Osteoblast (primary cell): Measurements from ENCODE around the gene KRTAP16-1. TPM values are rescaled to one million over a fixed set of nuclear protein-coding genes. Genes with fewer than 3 reads are reported as not detected.
A peak's percentile ranks its signal among the peaks of the same experiment; 100 is the strongest.
"Not testable (repeated sequence)": the region's sequence is repeated elsewhere in the genome, so short reads cannot be mapped to it uniquely, and the experiment has no call there.

Experiments used
- DNase-seq: peaks from one replicate; pipeline ENCODE4 v3.0.0; 2011; ENCODE audit warnings: low spot score, mixed read lengths; ENCODE audit not compliant: insufficient read length; ENCODE audit errors: missing footprints
- H2AFZ ChIP-seq: 2 replicates; pipeline ENCODE4 v1.6.0; 2011; ENCODE audit warnings: mild to moderate bottlenecking, low read length
- H3K27ac ChIP-seq: 2 replicates; pipeline ENCODE4 v1.5.1; 2011; ENCODE audit warnings: mild to moderate bottlenecking, low read depth, low read length, moderate library complexity
- H3K27me3 ChIP-seq: 2 replicates; pipeline ENCODE4 v1.6.0; 2012; ENCODE audit warnings: mild to moderate bottlenecking, control low read depth, inconsistent platforms, low read length, moderate library complexity; ENCODE audit not compliant: insufficient read depth
- H3K36me3 ChIP-seq: 2 replicates; pipeline ENCODE4 v1.5.1; 2011; ENCODE audit warnings: mild to moderate bottlenecking, low read length, control low read depth, moderate library complexity; ENCODE audit not compliant: insufficient read depth
- H3K4me1 ChIP-seq: 2 replicates; pipeline ENCODE4 v1.5.1; 2011; ENCODE audit warnings: mild to moderate bottlenecking, low read length, control low read depth, moderate library complexity; ENCODE audit not compliant: insufficient read depth
- H3K4me2 ChIP-seq: 2 replicates; pipeline ENCODE4 v1.6.0; 2011; ENCODE audit warnings: mild to moderate bottlenecking, low read length; ENCODE audit not compliant: insufficient read depth
- H3K4me3 ChIP-seq: fragments of 200-600 bp; sonication (generic); 3 replicates; pipeline ENCODE4 v1.5.1; 2012; ENCODE audit warnings: mild to moderate bottlenecking, low read length, inconsistent platforms; ENCODE audit not compliant: insufficient read depth
- H3K79me2 ChIP-seq: 2 replicates; pipeline ENCODE4 v1.6.0; 2012; ENCODE audit warnings: mild to moderate bottlenecking, low read length, control low read depth, inconsistent platforms; ENCODE audit not compliant: insufficient read depth
- H3K9me3 ChIP-seq: 2 replicates; pipeline ENCODE4 v1.5.1; 2011; ENCODE audit warnings: low read depth, low read length, control low read depth
- H4K20me1 ChIP-seq: 2 replicates; pipeline ENCODE4 v1.6.0; 2012; ENCODE audit warnings: mild to moderate bottlenecking, low read length, control low read depth; ENCODE audit not compliant: insufficient read depth
- total RNA-seq: library from RNA; depleted of rRNA; stranded (reverse); fragments of >200 nt; gene quantifications from 2 replicates; pipeline ENCODE4 v1.2.3, GENCODE V29; 2012
- TF ChIP-seq, protein P1 (sequence below): IDR thresholded peaks from 2 replicates; pipeline ENCODE4 v1.5.1; 2011; ENCODE audit warnings: mild to moderate bottlenecking, low read depth, low read length, moderate library complexity; ENCODE audit errors: extremely low read depth

The KRTAP16-1 gene
- total RNA-seq, 1 donor, result not detected

DNA sequence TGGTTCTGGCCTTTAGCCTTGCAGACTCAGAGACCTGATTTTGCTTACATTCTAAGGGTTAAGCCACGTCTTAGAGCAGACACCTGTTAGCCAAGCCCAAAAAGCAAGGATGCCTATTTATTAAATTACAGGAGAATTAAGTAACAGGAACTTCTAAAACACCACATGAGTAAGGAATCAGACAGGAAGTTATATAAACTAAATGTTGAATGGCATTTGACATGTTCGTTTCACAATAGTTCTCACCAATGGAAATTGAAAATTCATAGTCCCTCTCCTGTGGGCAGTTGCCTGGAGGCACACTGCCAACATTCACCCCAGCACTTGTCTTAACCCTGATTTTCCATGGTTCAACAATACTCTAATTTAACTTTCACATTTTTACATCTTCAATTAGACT, 24.6 kb downstream of the KRTAP16-1 start:
- no peak overlapping the region for H3K27ac ChIP-seq
- H3K36me3 ChIP-seq, result no peaks in the 10 kb centered on the region
- H3K4me3 ChIP-seq, result no peak overlapping the region
- no peaks in the 10 kb centered on the region for H3K79me2 ChIP-seq
- no peaks in the 10 kb centered on the region for H4K20me1 ChIP-seq
- no peaks in the 10 kb centered on the region for H3K27me3 ChIP-seq
- TF ChIP-seq, protein P1, sequence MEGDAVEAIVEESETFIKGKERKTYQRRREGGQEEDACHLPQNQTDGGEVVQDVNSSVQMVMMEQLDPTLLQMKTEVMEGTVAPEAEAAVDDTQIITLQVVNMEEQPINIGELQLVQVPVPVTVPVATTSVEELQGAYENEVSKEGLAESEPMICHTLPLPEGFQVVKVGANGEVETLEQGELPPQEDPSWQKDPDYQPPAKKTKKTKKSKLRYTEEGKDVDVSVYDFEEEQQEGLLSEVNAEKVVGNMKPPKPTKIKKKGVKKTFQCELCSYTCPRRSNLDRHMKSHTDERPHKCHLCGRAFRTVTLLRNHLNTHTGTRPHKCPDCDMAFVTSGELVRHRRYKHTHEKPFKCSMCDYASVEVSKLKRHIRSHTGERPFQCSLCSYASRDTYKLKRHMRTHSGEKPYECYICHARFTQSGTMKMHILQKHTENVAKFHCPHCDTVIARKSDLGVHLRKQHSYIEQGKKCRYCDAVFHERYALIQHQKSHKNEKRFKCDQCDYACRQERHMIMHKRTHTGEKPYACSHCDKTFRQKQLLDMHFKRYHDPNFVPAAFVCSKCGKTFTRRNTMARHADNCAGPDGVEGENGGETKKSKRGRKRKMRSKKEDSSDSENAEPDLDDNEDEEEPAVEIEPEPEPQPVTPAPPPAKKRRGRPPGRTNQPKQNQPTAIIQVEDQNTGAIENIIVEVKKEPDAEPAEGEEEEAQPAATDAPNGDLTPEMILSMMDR, result no peak
- H3K9me3 ChIP-seq, result no peaks in the 10 kb centered on the region
- H3K4me1 ChIP-seq, result no peaks in the 10 kb centered on the region
- no peak for DNase-seq
- H2AFZ ChIP-seq, result no peak overlapping the region
- H3K4me2 ChIP-seq, result no peak overlapping the region

DNA sequence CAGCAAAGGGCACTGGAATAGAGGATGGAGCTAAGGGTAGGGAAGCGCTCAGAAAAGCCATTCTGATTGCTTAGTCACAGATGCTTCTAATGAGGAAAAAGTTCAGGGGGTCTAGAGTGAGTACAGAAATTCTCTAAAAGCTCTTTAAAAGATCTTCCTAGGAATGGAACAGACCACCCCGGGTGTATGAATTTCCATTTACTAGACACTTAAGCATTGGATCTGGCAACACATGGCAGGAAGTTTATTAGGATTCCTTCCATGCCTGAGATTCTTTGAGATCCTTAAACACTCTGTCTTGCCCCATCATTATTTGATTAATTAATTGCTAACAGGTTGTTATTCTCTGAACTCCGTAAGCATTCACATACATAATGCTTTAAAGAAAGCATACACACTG, 25.1 kb downstream of the KRTAP16-1 start:
- DNase-seq, result no peak
- Histone ChIP-seq H2AFZ (no peak overlapping the region), H3K36me3 (no peaks in the 10 kb centered on the region), H3K9me3 (no peaks in the 10 kb centered on the region), H3K4me3 (no peak overlapping the region), H3K4me2 (no peak overlapping the region), H3K27me3 (no peaks in the 10 kb centered on the region), H3K79me2 (no peaks in the 10 kb centered on the region), H3K27ac (no peak overlapping the region), H4K20me1 (no peaks in the 10 kb centered on the region), H3K4me1 (no peaks in the 10 kb centered on the region)
- TF ChIP-seq, protein P1, result no peak

DNA sequence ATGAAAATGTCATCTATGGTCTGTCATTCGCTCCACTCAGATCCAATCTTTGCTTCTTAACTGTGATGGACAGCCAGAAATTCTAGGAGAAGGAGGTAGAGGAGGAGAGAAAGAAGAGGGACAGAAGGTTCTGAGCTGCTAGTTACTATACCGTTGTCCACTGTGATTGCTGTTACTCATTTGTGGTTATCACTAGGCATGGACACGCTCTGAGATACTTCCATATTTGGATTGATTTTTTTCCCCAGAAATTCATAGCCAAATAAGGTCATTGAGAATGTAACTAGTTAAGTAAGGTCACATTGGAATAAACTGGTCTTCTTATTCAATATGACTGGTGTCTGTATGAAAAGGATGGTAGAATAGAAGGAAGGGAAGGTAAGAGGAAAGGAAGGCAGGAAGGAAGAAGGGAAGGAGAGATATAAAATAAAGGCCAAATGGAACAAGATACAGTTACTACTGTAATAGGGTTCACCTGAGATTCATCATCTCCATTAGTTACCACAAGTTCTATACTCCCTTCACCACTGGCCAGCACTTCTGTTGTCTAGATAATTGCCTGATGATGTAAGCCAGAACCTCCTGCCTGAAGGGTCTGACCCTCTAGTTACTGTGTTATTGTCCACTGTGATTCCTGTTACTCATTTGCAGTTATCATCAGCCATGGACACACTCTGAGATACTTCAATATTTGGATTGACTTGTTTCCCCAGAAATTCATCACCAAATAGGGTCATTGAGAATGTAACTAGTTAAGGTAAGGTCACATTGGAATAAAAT, 30.7 kb downstream of the KRTAP16-1 start:
- peak overlapping the region; percentile 63 for H2AFZ ChIP-seq
- DNase-seq, result no peak
- H3K9me3 ChIP-seq, result no peaks in the 10 kb centered on the region
- H3K36me3 ChIP-seq, result no peaks in the 10 kb centered on the region
- H3K79me2 ChIP-seq, result no peaks in the 10 kb centered on the region
- no peaks in the 10 kb centered on the region for H4K20me1 ChIP-seq
- H3K27ac ChIP-seq, result no peak overlapping the region
- no peaks in the 10 kb centered on the region for H3K4me1 ChIP-seq
- TF ChIP-seq, protein P1, result no peak
- H3K4me2 ChIP-seq, result no peak overlapping the region
- no peaks in the 10 kb centered on the region for H3K27me3 ChIP-seq
- no peak overlapping the region for H3K4me3 ChIP-seq

DNA sequence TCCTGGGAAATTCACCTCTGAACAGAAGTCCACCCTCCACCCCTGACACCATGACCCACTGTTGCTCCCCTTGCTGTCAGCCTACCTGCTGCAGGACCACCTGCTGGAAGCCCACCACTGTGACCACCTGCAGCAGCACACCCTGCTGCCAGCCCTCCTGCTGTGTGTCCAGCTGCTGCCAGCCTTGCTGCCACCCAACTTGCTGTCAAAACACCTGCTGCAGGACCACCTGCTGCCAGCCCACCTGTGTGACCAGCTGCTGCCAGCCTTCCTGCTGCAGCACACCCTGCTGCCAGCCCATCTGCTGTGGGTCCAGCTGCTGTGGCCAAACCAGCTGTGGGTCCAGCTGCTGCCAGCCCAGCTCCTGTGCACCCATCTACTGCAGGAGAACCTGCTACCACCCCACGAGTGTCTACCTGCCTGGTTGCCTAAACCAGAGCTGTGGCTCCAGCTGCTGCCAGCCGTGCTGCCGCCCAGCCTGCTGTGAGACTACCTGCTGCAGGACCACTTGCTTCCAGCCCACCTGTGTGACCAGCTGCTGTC, 33.4 kb downstream of the KRTAP16-1 start, which contains the start of gene KRTAP9-7:
Gene KRTAP9-7 (plus strand): TSS at position 51 of the 543 bp plus-strand sequence. CDS start 0 bp downstream, at position 51.
- not testable (repeated sequence) for H3K27ac ChIP-seq, H3K4me2 ChIP-seq, H2AFZ ChIP-seq, H3K27me3 ChIP-seq, H4K20me1 ChIP-seq, H3K4me1 ChIP-seq, H3K79me2 ChIP-seq, H3K36me3 ChIP-seq, H3K9me3 ChIP-seq, DNase-seq, H3K4me3 ChIP-seq
